GM19438 (cell line): ENCODE measurements around the gene COQ8A.

Experiments
- ATAC-seq: cut with Tn5 transposase; IDR thresholded peaks from one replicate; pipeline ENCODE4 v1.9.1; 2021; ENCODE audit warnings: low read depth; ENCODE audit not compliant: unreplicated experiment

The COQ8A gene

DNA sequence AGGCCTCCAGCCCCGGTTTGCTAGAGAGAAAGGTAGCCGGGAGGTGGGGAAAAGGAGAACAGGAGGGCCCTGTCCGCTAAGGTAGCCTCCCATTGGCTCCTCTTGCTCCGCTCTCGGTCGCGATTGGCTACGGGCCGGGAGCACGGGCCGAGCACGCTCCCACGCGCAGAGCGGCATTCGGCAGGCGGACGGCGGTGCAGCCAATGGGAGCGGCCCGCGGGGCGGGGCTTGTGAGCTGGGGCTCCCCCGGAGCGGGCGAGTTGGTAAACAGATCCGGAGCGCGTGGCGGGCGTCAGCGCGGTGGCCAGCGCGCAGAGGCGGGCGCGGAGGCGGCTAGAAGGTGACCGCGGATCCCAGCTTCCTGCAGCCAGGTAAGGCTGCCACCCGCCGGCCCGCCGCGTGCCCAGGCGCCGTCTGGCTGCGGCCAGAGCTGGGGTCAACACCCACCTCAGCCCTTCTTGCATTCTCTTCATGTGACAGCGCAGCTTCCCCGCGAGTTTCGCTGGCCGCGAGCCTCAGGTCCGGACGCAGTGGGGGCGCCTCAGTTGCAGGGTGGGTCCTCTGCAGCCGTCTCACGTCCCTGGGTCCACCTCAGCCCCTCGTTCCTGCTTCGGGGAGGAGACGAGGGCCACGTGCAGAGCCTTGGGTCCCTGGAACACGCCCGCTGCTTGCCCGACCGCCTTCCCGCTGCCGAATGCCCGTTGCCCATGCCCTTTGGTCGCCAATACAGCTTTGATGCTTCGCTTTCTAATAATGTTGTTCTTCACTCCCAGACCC is at the start of gene COQ8A:
TSS of gene COQ8A (plus strand) at position 266 of the 777 bp plus-strand sequence. CDS start 21,092 bp downstream, outside the sequence.
- ATAC-seq = peak; percentile 92

GRCh38 chr1:226890331-226891108 is 49.6 kb upstream of the COQ8A start:
- ATAC-seq = no peak

DNA sequence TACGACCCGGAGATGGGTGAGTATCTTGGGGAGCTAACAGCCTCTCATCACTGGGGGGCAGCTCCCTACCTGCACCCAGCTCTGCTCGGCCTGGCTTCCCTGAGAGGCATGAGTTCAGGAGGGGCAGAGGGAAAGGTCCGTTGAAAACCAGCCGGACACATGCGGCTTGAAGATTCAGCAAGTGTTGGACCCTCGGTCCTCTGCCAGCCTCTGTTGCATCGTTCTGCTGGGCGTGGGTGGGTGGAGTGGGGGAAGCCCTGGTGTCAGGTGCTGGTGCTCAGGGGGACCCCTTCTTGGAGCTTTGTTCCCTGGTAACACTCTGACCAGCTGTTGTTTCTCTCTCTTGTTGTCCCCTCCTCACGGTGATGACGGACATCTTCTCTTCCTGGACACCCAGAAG is 48.7 kb upstream of the COQ8A start:
- ATAC-seq = no peak

DNA sequence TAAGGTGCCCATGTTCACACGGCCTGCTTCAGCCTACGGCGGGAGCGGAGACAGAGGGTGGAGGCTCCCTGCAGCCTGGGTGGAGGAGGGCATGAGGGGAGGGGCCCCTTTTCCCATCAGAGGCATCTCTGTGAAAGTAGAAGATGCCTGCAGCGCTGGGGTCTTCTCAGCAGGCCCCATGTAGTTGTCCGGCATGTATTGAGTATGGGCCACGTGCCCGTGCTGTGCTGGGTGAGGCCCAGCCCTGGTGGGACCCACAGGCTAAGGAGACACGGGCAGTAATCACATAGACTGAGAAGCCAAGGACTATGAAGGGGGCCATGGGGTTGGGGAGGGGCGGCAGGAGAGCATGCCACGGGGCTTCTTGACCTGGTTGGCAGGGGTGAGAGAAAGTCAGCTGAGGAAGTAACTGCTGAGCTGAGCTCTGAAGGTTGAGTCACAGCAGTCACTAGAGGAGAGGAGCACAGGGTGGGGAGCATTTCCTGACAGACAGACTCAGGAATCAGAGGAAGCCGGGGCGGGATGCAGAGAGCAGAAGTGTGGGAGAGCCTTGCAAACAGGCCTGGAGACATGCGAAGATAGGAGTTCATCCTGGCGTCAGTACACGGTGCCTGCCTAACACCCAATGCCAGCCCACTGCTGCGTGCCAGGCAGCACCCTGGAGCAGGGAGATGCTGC is 48.1 kb upstream of the COQ8A start:
- ATAC-seq = no peak

DNA sequence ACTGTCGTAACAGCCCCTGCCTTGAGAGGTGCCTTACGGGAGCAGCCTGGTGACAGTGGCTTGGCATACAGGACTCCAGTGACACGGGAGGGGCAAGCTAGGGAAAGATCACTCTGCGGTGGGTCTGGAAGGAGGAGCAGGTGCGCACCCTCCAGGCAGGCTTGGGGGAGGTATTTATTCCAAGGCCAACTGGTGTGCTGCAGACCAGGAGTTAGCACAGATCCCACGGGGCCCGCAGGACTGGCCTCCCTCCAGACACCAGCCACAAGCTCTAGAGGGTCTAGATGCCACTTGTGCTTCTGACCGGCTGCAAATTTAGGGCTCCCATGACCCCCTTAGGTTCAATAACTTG is 47.6 kb upstream of the COQ8A start:
- ATAC-seq = no peak

- no peak for ATAC-seq
These were observed 46.2 kb upstream of the COQ8A start for GRCh38 chr1:226893936-226894335.

DNA sequence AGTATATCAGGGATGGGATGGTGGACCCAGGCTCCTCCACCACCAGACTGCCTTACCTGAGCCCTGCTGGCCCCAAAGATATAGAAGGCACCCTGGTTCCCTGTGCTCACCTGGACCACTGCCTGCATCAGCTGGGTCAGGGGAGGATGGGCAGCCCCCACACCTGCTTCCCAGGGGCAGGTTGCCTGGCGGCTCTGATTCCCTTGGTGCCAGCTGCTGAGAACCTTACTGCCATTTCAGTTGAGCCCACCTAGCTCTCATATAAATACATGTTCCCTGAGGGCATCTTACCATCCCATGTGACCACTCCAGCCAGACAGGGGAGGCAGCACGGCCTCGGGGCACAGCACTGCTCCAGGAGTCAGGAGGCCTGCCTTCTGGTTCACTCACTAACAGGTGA is 45.3 kb upstream of the COQ8A start:
- no peak for ATAC-seq

DNA sequence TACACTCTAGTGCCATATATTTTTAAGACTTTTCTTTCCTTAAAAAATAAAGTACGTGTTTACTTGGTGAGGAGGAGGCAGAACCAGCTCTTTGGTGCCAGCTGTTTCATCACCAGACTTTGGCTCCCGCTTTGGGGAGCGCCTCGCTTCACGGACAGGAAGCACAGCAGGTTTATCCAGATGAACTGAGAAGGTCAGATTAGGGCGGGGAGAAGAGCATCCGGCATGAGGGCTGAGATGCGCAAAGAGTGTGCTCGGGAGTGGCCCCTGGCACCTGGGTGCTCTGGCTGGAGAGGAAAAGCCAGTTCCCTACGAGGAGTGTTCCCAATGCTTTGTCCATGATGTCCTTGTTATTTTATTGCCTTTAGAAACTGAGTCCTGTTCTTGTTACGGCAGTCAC is 44.5 kb upstream of the COQ8A start:
- no peak for ATAC-seq

- no peak for ATAC-seq
These were observed 41.8 kb upstream of the COQ8A start for GRCh38 chr1:226898246-226898645.

DNA sequence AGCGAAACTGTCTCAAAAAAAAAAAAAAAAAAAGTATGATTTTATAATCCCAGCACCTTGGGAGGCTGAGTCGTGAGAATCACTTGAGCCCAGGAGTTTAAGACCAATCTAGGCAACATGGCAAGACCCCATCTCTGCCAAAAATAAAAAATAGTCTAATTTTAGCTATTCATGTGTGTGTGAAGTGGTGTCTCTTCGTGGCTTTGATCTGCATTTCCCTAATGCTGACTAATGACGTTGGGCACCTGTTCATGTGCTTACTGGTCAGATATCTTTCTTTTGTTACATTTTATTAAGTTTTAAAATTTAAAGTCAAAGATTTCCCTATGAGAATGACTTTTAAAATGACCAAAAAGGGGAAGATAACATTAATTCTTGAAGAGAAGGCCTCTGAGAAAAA is 38.7 kb upstream of the COQ8A start:
- ATAC-seq = no peak

- ATAC-seq = no peak
These were observed 37.5 kb upstream of the COQ8A start for GRCh38 chr1:226902601-226903000.

GRCh38 chr1:226903819-226904716 is 36.0 kb upstream of the COQ8A start:
- ATAC-seq = peak; percentile 35

GRCh38 chr1:226904772-226905171 is 35.3 kb upstream of the COQ8A start:
- ATAC-seq = peak; percentile 60

DNA sequence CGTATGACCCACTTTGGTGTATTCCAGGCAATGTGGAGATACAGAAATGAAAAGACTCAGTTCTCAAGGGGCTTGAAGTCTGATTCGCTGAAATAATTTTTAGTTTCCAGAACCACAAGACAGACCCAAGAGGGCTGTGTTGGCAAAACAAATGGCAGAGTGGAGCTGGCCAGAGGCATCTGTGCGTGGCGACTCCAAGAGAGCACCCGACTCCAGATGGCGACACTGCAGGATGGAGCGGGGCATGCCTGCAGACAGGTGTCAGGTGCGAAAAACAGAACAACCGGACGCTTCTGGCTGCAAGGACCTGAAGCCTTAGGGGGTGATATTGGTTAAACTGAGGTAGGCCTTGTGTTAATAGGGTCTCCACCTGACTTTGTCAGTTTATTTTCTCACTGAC is 31.7 kb upstream of the COQ8A start:
- ATAC-seq = no peak

- ATAC-seq = no peak
These were observed 31.2 kb upstream of the COQ8A start for GRCh38 chr1:226908913-226909312.

GRCh38 chr1:226912587-226913176 is 27.4 kb upstream of the COQ8A start:
- no peak for ATAC-seq

- ATAC-seq = peak; percentile 34
These were observed 24.5 kb upstream of the COQ8A start for GRCh38 chr1:226915672-226915995.

DNA sequence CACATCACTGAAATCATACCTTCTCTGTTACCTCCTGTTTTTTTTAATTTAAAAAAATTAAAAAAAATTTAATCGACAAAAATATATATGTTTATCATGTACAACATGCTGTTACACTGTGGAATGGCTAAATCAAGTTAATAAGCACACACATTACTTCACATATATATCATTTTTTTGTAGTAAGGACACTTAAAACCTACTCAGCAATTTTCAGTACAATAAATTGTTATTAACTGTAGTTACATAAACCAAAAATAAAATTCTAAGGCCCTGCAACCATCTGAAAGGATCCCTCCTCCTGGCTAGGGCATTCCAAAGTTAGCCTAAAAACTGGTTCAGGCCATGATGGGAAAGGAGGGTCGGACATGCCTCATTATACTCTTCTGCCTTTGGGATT is 23.6 kb upstream of the COQ8A start:
- ATAC-seq = no peak

DNA sequence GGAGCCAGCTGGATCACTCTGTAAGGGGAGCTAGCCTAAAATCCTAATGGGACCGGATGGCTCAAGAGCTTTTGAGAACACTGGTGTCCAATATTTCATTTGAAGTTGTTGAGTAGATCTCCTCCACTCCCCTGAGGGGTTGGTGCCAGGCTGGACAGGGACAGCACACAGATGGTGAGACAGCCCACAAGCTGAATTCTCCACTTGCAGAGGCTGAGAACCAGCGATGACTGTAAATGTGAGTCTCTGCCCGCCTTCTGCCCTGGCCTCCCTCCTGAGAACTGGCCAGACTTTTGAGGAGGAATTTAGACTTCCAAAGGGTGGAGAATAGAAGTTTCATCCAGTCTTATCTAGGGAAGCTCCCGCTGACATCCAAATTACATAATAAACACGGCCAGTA is 20.5 kb upstream of the COQ8A start:
- ATAC-seq = no peak

DNA sequence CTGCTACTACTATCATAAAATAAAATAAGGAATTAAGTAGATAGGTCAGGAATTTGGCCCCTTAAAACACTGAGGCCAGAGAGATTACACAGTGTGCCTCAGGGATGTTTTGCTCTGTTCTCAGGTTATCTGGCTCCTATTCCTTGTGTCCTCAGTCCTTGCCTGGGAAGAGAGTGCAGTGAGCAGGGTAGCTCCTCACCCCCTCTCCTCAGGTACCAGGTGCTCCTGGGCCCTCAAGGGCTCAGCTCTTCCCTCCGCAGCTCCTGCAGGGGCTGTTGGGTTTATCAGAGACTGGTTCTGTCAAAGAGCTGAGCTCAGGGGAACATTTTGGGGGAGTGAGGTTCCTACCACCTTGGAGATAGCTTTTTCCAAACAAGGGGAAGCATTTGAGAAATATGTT is 20.1 kb upstream of the COQ8A start:
- no peak for ATAC-seq
